CD4-positive, CD25-positive, alpha-beta regulatory T cell (primary cell): ENCODE data around the gene OTX2. TPM values are rescaled to one million over a fixed set of nuclear protein-coding genes. Genes with fewer than 3 reads are reported as not detected.

Experiments used
- ATAC-seq, 2 donors: fragments of 150-1000 bp; cut with Tn5 transposase; one replicate each; pipeline ENCODE4 v1.10.0; 2021; ENCODE audit warnings: low read depth in 2 of 2, moderate number of reproducible peaks in 2 of 2, moderate library complexity in 1 of 2
- DNase-seq, 3 donors: peaks; one replicate each; pipeline versions ENCODE4 v3.0.0 to v3.0.0-alpha.2; 2012 to 2022; ENCODE audit warnings: mixed read lengths in 1 of 3
- H3K27ac ChIP-seq: one replicate; pipeline ENCODE4 v1.7.0; 2013; ENCODE audit warnings: mild to moderate bottlenecking, low read length; ENCODE audit not compliant: insufficient read depth, poor library complexity, severe bottlenecking
- H3K27me3 ChIP-seq: one replicate; pipeline ENCODE4 v1.7.0; 2013; ENCODE audit warnings: low read length; ENCODE audit not compliant: control insufficient read depth, insufficient read depth
- H3K36me3 ChIP-seq: one replicate; pipeline ENCODE4 v1.7.0; 2013; ENCODE audit warnings: mild to moderate bottlenecking, low read length, moderate library complexity; ENCODE audit not compliant: control insufficient read depth, insufficient read depth
- H3K4me1 ChIP-seq: 2 replicates; pipeline ENCODE4 v1.7.0; 2013; ENCODE audit warnings: mild to moderate bottlenecking, low read length; ENCODE audit not compliant: insufficient read depth, control insufficient read depth, poor library complexity, severe bottlenecking
- H3K4me3 ChIP-seq: one replicate; pipeline ENCODE4 v1.7.0; 2013; ENCODE audit warnings: low read depth, mild to moderate bottlenecking, low read length, moderate library complexity
- H3K9me3 ChIP-seq, 2 experiments: 1 replicate in 1 of 2; 2 replicates in 1 of 2; pipeline ENCODE4 v1.7.0; 2013; ENCODE audit warnings: low read length in 2 of 2, mild to moderate bottlenecking in 1 of 2, moderate library complexity in 1 of 2; ENCODE audit not compliant: control insufficient read depth in 2 of 2
- H3K27ac Mint-ChIP-seq, 3 donors: one replicate each; pipeline ENCODE4 v1.8.0; 2020 to 2022; ENCODE audit warnings: mild to moderate bottlenecking in 3 of 3, mixed read lengths in 3 of 3, moderate library complexity in 2 of 3
- H3K27me3 Mint-ChIP-seq: one replicate; pipeline ENCODE4 v1.8.0; 2022; ENCODE audit warnings: mild to moderate bottlenecking, mixed read lengths
- H3K36me3 Mint-ChIP-seq: one replicate; pipeline ENCODE4 v1.8.0; 2020; ENCODE audit warnings: mixed read lengths
- H3K4me1 Mint-ChIP-seq, 4 donors: one replicate each; pipeline ENCODE4 v1.8.0; 2020 to 2022; ENCODE audit warnings: mixed read lengths in 4 of 4, mild to moderate bottlenecking in 1 of 4
- H3K4me3 Mint-ChIP-seq, 4 donors: one replicate each; pipeline ENCODE4 v1.8.0; 2020 to 2022; ENCODE audit warnings: mild to moderate bottlenecking in 4 of 4, mixed read lengths in 4 of 4, moderate library complexity in 3 of 4
- H3K9me3 Mint-ChIP-seq, 7 donors: one replicate each; pipeline ENCODE4 v1.8.0; 2020 to 2022; ENCODE audit warnings: mixed read lengths in 7 of 7, mild to moderate bottlenecking in 3 of 7, moderate library complexity in 2 of 7
- polyA plus RNA-seq, 4 donors: library from polyadenylated mRNA; unstranded; fragments of 300-500 nt; fragmentation: Illumina TruSeq; gene quantifications; one replicate each; pipeline ENCODE4 v1.2.3, GENCODE V29; 2021
- total RNA-seq: library from RNA; stranded (reverse); gene quantifications from one replicate; pipeline ENCODE4 v1.2.3, GENCODE V29; 2022

OTX2 gene
- total and polyA plus RNA-seq, 5 donors from 2014 or later: not detected

DNA sequence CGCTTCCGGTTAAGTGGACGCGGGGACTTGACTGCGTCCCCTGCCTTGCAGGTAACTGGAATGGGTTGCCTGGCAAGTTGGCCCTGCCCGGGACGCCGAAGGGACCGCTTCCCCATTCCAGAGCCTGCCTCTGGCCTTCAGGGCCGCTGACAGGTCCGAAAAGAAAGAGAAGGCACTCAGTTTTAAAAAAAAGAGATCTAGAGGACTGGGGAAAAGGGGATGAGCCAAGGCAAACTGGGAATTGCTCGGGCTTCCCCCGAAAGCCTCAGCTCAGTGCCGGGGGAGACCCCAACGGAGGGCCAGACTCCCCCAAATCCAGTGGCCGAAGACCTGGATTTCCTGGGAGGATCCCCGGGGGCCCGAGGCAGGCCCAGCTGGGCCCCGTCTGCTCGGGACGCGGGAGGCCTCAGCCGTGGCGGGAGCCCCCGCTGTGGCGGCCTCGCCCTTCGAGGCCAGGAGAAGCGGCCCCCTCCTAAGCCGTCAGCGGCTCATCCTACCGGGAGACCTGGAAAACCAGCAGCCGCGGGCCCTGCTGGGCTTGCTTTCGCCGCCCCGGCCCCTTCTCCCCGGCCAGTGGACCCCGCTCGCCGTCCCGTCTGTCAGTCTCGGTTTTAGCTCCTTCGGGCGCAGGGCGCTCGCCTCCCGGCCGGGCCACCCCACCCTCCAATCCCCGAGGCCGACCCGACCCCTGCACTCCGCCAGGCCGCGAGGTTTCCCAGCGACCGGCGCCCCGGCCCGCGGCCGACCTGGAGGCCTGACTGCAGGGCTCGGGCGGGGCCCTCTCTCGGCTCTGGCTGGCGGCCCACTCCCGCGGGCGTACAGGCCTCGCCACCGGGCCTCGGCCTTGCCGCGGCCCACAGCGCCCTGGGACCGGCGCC, 12.5 kb downstream of the OTX2 start:
- Histone ChIP-seq H3K9me3 (peaks cover 0 to 2% of the 10 kb centered on the region in 2 experiments), H3K4me3 (no peak overlapping the region), H3K27ac (no peak overlapping the region), H3K36me3 (no peaks in the 10 kb centered on the region), H3K4me1 (peaks cover 8% of the 10 kb centered on the region), H3K27me3 (peaks cover 46% of the 10 kb centered on the region)
- ATAC-seq (no peak), DNase-seq (no peak)
- H3K4me1 Mint-ChIP-seq: peaks cover 0 to 8% (median 2%) of the 10 kb centered on the region in 4 donors
- H3K27me3 Mint-ChIP-seq: peaks cover 70% of the 10 kb centered on the region
- peak overlapping the region in 2 of 4 donors; percentile 39 to 50 for H3K4me3 Mint-ChIP-seq
- peaks cover 0 to 5% (median 0%) of the 10 kb centered on the region in 7 donors for H3K9me3 Mint-ChIP-seq
- H3K36me3 Mint-ChIP-seq: no peaks in the 10 kb centered on the region
- no peak overlapping the region for H3K27ac Mint-ChIP-seq

DNA sequence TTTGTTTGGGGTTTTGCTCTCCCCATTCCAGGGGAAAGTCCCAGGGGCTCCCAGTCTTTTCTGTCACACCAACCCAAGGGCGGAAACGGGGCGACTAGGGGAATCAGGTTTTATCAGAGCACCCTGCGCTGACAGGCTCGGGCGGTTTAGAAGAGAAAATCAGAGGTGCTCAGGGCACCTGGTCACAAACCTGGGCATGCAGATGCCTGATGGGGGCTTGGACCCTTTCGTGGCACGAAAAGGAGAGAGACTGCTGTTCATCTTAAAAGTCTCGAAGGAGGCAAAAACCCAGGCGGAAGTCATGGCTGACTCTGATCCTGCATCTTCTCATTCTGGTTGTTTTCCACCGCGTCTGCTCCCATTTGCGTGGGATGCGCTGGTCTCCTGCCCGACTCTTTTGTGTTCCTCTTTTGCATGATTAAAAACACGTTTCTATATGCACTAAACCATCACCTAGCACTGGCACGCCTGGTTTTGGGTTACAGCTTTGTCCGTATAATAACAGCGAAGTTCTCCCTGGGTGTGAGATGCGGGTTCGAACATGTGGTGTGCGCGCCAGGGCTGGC, 13.2 kb downstream of the OTX2 start:
- Histone ChIP-seq H3K27me3 (peaks cover 39% of the 10 kb centered on the region), H3K9me3 (peaks cover 0 to 2% of the 10 kb centered on the region in 2 experiments), H3K36me3 (no peaks in the 10 kb centered on the region), H3K4me3 (no peak overlapping the region), H3K27ac (no peak overlapping the region), H3K4me1 (peaks cover 8% of the 10 kb centered on the region)
- H3K36me3 Mint-ChIP-seq: no peaks in the 10 kb centered on the region
- H3K9me3 Mint-ChIP-seq: peaks cover 0 to 5% (median 0%) of the 10 kb centered on the region in 7 donors
- no peak for ATAC-seq
- H3K27me3 Mint-ChIP-seq: peaks cover 69% of the 10 kb centered on the region
- peak overlapping the region in 2 of 4 donors; percentile 39 to 59 for H3K4me3 Mint-ChIP-seq
- peaks cover 0 to 8% (median 2%) of the 10 kb centered on the region in 4 donors for H3K4me1 Mint-ChIP-seq
- no peak for DNase-seq
- H3K27ac Mint-ChIP-seq: no peak overlapping the region

DNA sequence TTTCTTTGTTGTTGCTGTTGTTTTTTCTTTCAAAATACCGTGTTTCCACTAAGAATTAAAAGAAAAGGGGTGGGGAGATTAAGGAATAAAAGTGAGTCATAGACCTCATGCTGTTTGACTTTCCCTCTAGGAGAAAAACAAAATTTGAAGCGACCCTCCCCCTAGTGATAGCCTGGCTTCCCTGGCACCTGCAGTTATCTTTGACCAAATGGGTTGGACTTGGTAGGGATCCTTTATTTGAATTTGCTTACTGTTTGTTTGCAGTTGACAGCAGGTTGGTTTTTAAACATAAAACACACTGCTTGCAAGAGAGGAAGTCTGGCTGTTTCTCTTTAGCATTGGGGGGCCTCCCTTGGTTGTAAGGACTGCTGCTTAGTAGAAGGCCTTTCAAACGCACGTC, 14.0 kb downstream of the OTX2 start:
- Mint-ChIP-seq H3K4me3 (no peak overlapping the region), H3K4me1 (peaks cover 0 to 8% (median 2%) of the 10 kb centered on the region in 4 donors), H3K36me3 (no peaks in the 10 kb centered on the region), H3K27ac (no peak overlapping the region), H3K27me3 (peaks cover 72% of the 10 kb centered on the region), H3K9me3 (peaks cover 0 to 5% (median under 1%) of the 10 kb centered on the region in 7 donors)
- Histone ChIP-seq H3K4me3 (no peak overlapping the region), H3K36me3 (no peaks in the 10 kb centered on the region), H3K27ac (no peak overlapping the region), H3K4me1 (peaks cover 8% of the 10 kb centered on the region), H3K9me3 (peaks cover 0 to 2% of the 10 kb centered on the region in 2 experiments), H3K27me3 (peaks cover 30% of the 10 kb centered on the region)
- ATAC-seq (no peak), DNase-seq (no peak)

DNA sequence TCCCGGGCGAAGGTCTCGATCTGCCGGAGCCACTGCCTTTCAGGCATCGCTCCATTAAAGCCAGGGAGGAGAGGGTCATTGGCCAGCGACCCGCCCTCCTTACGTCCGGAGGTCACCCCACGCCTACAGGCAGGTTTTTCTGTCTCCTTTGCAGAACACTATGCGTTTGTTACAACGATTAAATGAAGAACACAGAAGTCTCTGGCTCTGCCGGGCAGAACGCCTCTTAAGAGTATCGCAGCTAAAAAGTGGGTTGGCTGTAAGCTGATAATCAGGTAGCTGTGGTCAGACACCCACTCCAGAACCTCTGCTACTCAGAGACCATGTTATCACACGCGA, 15.0 kb downstream of the OTX2 start:
- Histone ChIP-seq H3K36me3 (no peaks in the 10 kb centered on the region), H3K4me1 (peaks cover 8% of the 10 kb centered on the region), H3K9me3 (peaks cover 0 to 2% of the 10 kb centered on the region in 2 experiments), H3K27me3 (peaks cover 26% of the 10 kb centered on the region), H3K27ac (no peak overlapping the region), H3K4me3 (no peak overlapping the region)
- H3K9me3 Mint-ChIP-seq: peaks cover 0 to 5% (median 0%) of the 10 kb centered on the region in 7 donors
- peaks cover 0 to 8% (median 2%) of the 10 kb centered on the region in 4 donors for H3K4me1 Mint-ChIP-seq
- no peak overlapping the region for H3K27ac Mint-ChIP-seq
- DNase-seq: no peak
- no peak for ATAC-seq
- H3K36me3 Mint-ChIP-seq: no peaks in the 10 kb centered on the region
- peaks cover 69% of the 10 kb centered on the region for H3K27me3 Mint-ChIP-seq
- H3K4me3 Mint-ChIP-seq: peak overlapping the region in 1 of 4 donors; percentile 16

DNA sequence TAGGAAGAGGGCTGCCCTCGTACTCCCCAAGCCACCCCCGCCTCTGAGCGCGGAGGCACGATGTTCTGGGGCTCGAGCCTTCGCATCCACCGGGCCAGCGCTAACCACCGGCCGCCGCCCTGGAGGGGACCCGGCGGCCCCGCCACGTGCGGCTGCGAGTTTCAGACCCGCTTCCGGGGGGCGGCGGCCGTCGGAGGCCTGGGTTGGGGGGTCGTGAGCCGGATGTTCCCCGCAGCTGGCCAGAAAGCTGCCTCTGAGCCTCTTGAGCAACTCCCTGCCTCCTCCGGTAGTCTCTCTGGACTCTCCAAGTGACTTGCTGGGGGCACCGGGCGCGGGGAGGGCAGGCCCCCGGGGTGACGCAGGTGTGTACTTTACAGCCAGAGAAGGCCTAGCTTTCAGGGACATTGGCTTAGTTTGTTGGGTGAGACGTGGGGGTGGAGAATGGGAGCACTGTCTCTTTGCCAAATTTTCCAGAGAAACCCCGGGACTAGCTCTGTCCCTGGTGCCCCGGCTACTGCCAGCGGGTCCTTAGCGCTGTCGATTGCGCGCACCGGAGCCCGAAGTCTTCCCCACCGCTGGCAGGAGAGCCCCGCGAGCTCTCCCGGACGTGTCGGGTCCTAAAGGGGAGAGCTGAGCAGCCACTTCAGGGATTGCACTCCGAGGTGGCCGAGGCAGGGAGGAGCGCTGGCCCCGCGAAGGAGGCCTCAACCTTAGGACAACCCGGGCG, 15.6 kb downstream of the OTX2 start:
- no peak overlapping the region for H3K4me3 Mint-ChIP-seq

DNA sequence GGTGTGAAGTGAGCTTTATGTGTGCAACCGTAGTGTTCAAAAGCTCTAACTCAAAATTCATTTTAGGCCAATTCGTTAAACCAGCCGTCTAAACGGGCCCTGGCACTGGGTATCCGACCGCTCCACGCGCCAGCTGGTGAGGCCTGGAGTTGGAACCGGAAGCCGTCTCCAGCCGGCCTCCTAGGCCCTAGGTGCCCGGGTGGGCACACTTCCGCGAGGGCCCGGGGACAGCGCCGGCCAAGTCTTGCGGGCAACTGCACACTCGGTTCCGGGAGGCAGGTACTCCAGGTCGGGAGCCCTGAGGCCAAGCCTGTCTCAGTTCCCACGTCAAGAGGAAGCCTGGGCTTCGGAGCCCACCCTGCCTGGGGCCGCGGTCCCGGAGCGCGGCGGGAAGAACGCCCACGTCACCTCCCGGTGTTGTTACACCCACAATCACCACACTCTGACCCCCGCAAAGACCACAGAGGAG, 16.2 kb downstream of the OTX2 start:
- no peak for ATAC-seq
- Mint-ChIP-seq H3K4me1 (peaks cover 0 to 8% (median 2%) of the 10 kb centered on the region in 4 donors), H3K36me3 (no peaks in the 10 kb centered on the region), H3K9me3 (peaks cover 0 to 6% (median 0%) of the 10 kb centered on the region in 7 donors), H3K27me3 (peaks cover 59% of the 10 kb centered on the region), H3K27ac (no peak overlapping the region), H3K4me3 (no peak overlapping the region)
- H3K9me3 ChIP-seq: peaks cover 0 to 2% of the 10 kb centered on the region in 2 experiments
- peaks cover 8% of the 10 kb centered on the region for H3K4me1 ChIP-seq
- no peaks in the 10 kb centered on the region for H3K36me3 ChIP-seq
- H3K4me3 ChIP-seq: no peak overlapping the region
- DNase-seq: no peak
- no peak overlapping the region for H3K27ac ChIP-seq
- peaks cover 25% of the 10 kb centered on the region for H3K27me3 ChIP-seq

More for the DNA sequence above, 15.6 kb downstream of the OTX2 start:
- no peaks in the 10 kb centered on the region for H3K36me3 ChIP-seq
- Mint-ChIP-seq H3K36me3 (no peaks in the 10 kb centered on the region), H3K27me3 (peaks cover 65% of the 10 kb centered on the region), H3K9me3 (peaks cover 0 to 6% (median 0%) of the 10 kb centered on the region in 7 donors), H3K4me1 (peaks cover 0 to 8% (median 2%) of the 10 kb centered on the region in 4 donors), H3K27ac (no peak overlapping the region)
- peaks cover 0 to 2% of the 10 kb centered on the region in 2 experiments for H3K9me3 ChIP-seq
- no peak overlapping the region for H3K4me3 ChIP-seq
- no peak for ATAC-seq
- no peak overlapping the region for H3K27ac ChIP-seq
- peaks cover 8% of the 10 kb centered on the region for H3K4me1 ChIP-seq
- no peak for DNase-seq
- peaks cover 26% of the 10 kb centered on the region for H3K27me3 ChIP-seq

DNA sequence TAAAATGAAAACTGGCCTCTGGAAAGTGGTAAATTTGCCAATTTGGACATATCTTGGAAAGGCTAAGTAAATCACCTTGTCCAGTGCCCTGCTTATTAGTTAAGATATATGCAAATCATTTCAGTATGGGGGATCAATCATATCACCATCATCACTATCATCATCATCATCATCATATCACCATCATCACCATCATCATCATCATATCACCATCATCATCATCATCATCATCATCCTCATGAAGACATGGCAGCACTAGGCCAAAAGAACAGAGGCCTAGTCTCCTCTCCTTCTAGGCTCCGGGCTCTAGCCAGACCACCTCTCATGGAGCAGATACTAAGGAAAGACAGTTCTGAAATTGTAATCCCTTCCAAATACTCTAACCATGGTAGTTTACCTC, 20.3 kb downstream of the OTX2 start:
- H3K27ac ChIP-seq: no peak overlapping the region
- Mint-ChIP-seq H3K27me3 (peaks cover 40% of the 10 kb centered on the region), H3K9me3 (peaks cover 0 to 6% (median 0%) of the 10 kb centered on the region in 7 donors), H3K27ac (no peak overlapping the region), H3K4me1 (no peaks in the 10 kb centered on the region), H3K36me3 (no peaks in the 10 kb centered on the region), H3K4me3 (no peak overlapping the region)
- DNase-seq (no peak), ATAC-seq (no peak)
- no peaks in the 10 kb centered on the region for H3K4me1 ChIP-seq
- peaks cover 18% of the 10 kb centered on the region for H3K27me3 ChIP-seq
- no peak overlapping the region for H3K4me3 ChIP-seq
- no peaks in the 10 kb centered on the region for H3K36me3 ChIP-seq
- no peaks in the 10 kb centered on the region for H3K9me3 ChIP-seq
